HEK293 (cell line): ENCODE data around the gene CDK3.

ENCODE experiments used
- CTCF ChIA-PET: fragments of 350-600 bp; formaldehyde crosslinking; extraction: SDS; loops from one replicate; lab custom pipeline; 2021; ENCODE audit warnings: antibody characterized with exemption; lab: Yijun Ruan, JAX
- POLR2A ChIA-PET: fragments of 300-600 bp; formaldehyde crosslinking; extraction: SDS; loops from one replicate; lab custom pipeline; 2020; ENCODE audit warnings: antibody characterized with exemption, inconsistent platforms; lab: Yijun Ruan, JAX
- H3K27ac ChIP-seq: fragments of 200-500 bp; sonication (Bioruptor generic); 2 replicates; pipeline ENCODE4 v1.5.1; 2014; ENCODE audit warnings: low read depth, low read length, control low read depth, inconsistent platforms; ENCODE audit errors: extremely low read depth
- H3K36me3 ChIP-seq, 2 experiments: fragments of 200-500 bp in 1 of 2; sonication (Bioruptor generic) in 1 of 2; 1 replicate in 1 of 2; 2 replicates in 1 of 2; pipeline ENCODE4 v1.5.1; 2014 to 2017; ENCODE audit warnings: inconsistent platforms in 2 of 2, low read length in 2 of 2; ENCODE audit not compliant: control insufficient read depth in 2 of 2, insufficient read depth in 1 of 2
- H3K4me1 ChIP-seq: fragments of 200-500 bp; sonication (Bioruptor generic); 2 replicates; pipeline ENCODE4 v1.5.1; 2014; ENCODE audit warnings: mild to moderate bottlenecking, low read length, inconsistent platforms; ENCODE audit not compliant: control insufficient read depth, insufficient read depth
- H3K4me3 ChIP-seq: 2 replicates; pipeline ENCODE4 v1.5.1; 2011; ENCODE audit warnings: low read depth, mild to moderate bottlenecking, control low read depth, low read length, moderate library complexity
- H3K9me3 ChIP-seq: fragments of 200-500 bp; sonication (Bioruptor generic); 2 replicates; pipeline ENCODE4 v1.5.1; 2014; ENCODE audit warnings: low read depth, low read length, inconsistent platforms; ENCODE audit not compliant: control insufficient read depth, insufficient read depth
- AEBP2 ChIP-seq: fragments of 450-650 bp; formaldehyde crosslinking; IDR thresholded peaks from 2 replicates; pipeline ENCODE4 v1.5.1; 2016; ENCODE audit warnings: missing biosample characterization, missing genetic modification characterization, borderline replicate concordance
- KLF8 ChIP-seq: fragments of 450-650 bp; formaldehyde crosslinking; IDR thresholded peaks from 2 replicates; pipeline ENCODE4 v1.5.1; 2016; ENCODE audit warnings: missing biosample characterization, missing genetic modification characterization
- PRDM1 ChIP-seq: fragments of 450-650 bp; formaldehyde crosslinking; IDR thresholded peaks from 2 replicates; pipeline ENCODE4; 2016; ENCODE audit warnings: missing biosample characterization, missing genetic modification characterization
- PRDM10 ChIP-seq: fragments of 450-650 bp; formaldehyde crosslinking; IDR thresholded peaks from 2 replicates; pipeline ENCODE4 v1.5.1; 2016; ENCODE audit warnings: missing biosample characterization, missing genetic modification characterization
- SP2 ChIP-seq: fragments of 450-650 bp; formaldehyde crosslinking; IDR thresholded peaks from 2 replicates; pipeline ENCODE4 v1.5.1; 2016; ENCODE audit warnings: missing biosample characterization, missing genetic modification characterization
- SP7 ChIP-seq: fragments of 450-650 bp; formaldehyde crosslinking; IDR thresholded peaks from 2 replicates; pipeline ENCODE4 v1.5.1; 2016; ENCODE audit warnings: missing biosample characterization, missing genetic modification characterization
- ZNF10 ChIP-seq: fragments of 450-650 bp; formaldehyde crosslinking; IDR thresholded peaks from 2 replicates; pipeline ENCODE4 v1.5.1; 2017; ENCODE audit warnings: missing biosample characterization, missing genetic modification characterization
- ZNF19 ChIP-seq: fragments of 450-650 bp; formaldehyde crosslinking; IDR thresholded peaks from 2 replicates; pipeline ENCODE4; 2016; ENCODE audit warnings: missing biosample characterization, missing genetic modification characterization, low read depth
- ZNF248 ChIP-seq: fragments of 450-650 bp; formaldehyde crosslinking; IDR thresholded peaks from 2 replicates; pipeline ENCODE4 v1.5.1; 2017; ENCODE audit warnings: missing biosample characterization, missing genetic modification characterization
- ZNF48 ChIP-seq: fragments of 450-650 bp; formaldehyde crosslinking; IDR thresholded peaks from 2 replicates; pipeline ENCODE4 v1.5.1; 2016; ENCODE audit warnings: missing biosample characterization, missing genetic modification characterization
- ZNF518A ChIP-seq: fragments of 450-650 bp; formaldehyde crosslinking; conservative IDR thresholded peaks from 2 replicates; pipeline ENCODE4 v1.5.1; 2016; ENCODE audit warnings: low read depth, missing biosample characterization, missing genetic modification characterization
- ZNF555 ChIP-seq: fragments of 450-650 bp; formaldehyde crosslinking; conservative IDR thresholded peaks from 2 replicates; pipeline ENCODE4 v1.5.1; 2017; ENCODE audit warnings: missing biosample characterization, mild to moderate bottlenecking, missing genetic modification characterization, inconsistent platforms
- ZNF701 ChIP-seq: fragments of 450-650 bp; formaldehyde crosslinking; IDR thresholded peaks from 2 replicates; pipeline ENCODE4 v1.5.1; 2016; ENCODE audit warnings: missing biosample characterization, missing genetic modification characterization
- ZNF76 ChIP-seq: fragments of 450-650 bp; formaldehyde crosslinking; IDR thresholded peaks from 2 replicates; pipeline ENCODE4; 2016; ENCODE audit warnings: low read depth, missing biosample characterization, missing genetic modification characterization, borderline replicate concordance
- ZSCAN5A ChIP-seq: fragments of 450-650 bp; formaldehyde crosslinking; IDR thresholded peaks from 2 replicates; pipeline ENCODE4 v1.5.1; 2016; ENCODE audit warnings: missing biosample characterization, missing genetic modification characterization

The CDK3 gene

GRCh38 chr17:76009447-76009846 lies 8.8 kb downstream of the CDK3 start:
- no peak overlapping the region for H3K4me3 ChIP-seq
- H3K36me3 ChIP-seq, result no peaks in the 10 kb centered on the region
- TF ChIP-seq SP2 (no peak), ZNF701 (tag by site-specific recombination) (no peak), ZNF555 (tag by site-specific recombination) (no peak), ZNF76 (tag by site-specific recombination) (no peak), ZNF518A (tag by site-specific recombination) (no peak), PRDM10 (tag by site-specific recombination) (no peak), ZSCAN5A (no peak), PRDM1 (tag by site-specific recombination) (no peak), ZNF248 (tag by site-specific recombination) (no peak), ZNF48 (tag by site-specific recombination) (no peak), ZNF19 (no peak), SP7 (tag by site-specific recombination) (no peak), ZNF10 (no peak), KLF8 (tag by site-specific recombination) (no peak), AEBP2 (no peak)
- ChIA-PET POLR2A (interaction anchor here (1.2 kb wide), 1 partner anchor 11 kb away, joined by 3 read pairs; no protein-coding TSS in a partner anchor), CTCF (interaction anchor here (0.6 to 4.9 kb wide), 8 partner anchors 10 to 270 kb away, joined by 3 to 45 read pairs (median 4); partner anchors contain the start of gene CDK3)
- H3K9me3 ChIP-seq, result no peaks in the 10 kb centered on the region
- no peaks in the 10 kb centered on the region for H3K4me1 ChIP-seq
- H3K27ac ChIP-seq, result no peak overlapping the region
